Measurements from ENCODE around the gene ADAMTS17. TPM values are rescaled to one million over a fixed set of nuclear protein-coding genes. Genes with fewer than 3 reads are reported as not detected.

ADAMTS17 gene
- total and polyA plus RNA-seq, 9 of the 15 experiments (the other 6 are each of a cell fraction or from before 2014, with no cell fraction given) = 0.01 to 0.14 (median 0.07) TPM; not detected in 6

GRCh38 chr15:100200287-100200880 lies 141.4 kb downstream of the ADAMTS17 start:
- POLR2A ChIA-PET = no interaction called here
- no peak for TF ChIP-seq FOXM1 (IDR thresholded peaks at IDR 0.05; ENCODE audit: low read depth)
- no peak for TF ChIP-seq FOXM1 (CRISPR knock-in tag; IDR thresholded peaks at IDR 0.05; ENCODE audit: low read depth)
- TF ChIP-seq DDX20 (tag; IDR thresholded peaks at IDR 0.05; ENCODE audit: low read depth) = no peak
- TF ChIP-seq ZNF778 (CRISPR knock-in tag; IDR thresholded peaks at IDR 0.05) = no peak
- TF ChIP-seq, protein P1, sequence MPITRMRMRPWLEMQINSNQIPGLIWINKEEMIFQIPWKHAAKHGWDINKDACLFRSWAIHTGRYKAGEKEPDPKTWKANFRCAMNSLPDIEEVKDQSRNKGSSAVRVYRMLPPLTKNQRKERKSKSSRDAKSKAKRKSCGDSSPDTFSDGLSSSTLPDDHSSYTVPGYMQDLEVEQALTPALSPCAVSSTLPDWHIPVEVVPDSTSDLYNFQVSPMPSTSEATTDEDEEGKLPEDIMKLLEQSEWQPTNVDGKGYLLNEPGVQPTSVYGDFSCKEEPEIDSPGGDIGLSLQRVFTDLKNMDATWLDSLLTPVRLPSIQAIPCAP (CRISPR knock-in tag; IDR thresholded peaks at IDR 0.05; ENCODE audit: borderline replicate concordance) = no peak
- no peak for TF ChIP-seq MYC (IDR thresholded peaks at IDR 0.05; ENCODE audit: low read depth, low read length)
- TF ChIP-seq MYC (CRISPR knock-in tag; IDR thresholded peaks at IDR 0.05; ENCODE audit: borderline replicate concordance, low read depth) = no peak
- TF ChIP-seq, protein P2, sequence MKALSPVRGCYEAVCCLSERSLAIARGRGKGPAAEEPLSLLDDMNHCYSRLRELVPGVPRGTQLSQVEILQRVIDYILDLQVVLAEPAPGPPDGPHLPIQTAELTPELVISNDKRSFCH (CRISPR knock-in tag; IDR thresholded peaks at IDR 0.05) = no peak
- TF ChIP-seq, protein P2 (tag; IDR thresholded peaks at IDR 0.05) = no peak
- TF ChIP-seq, protein P3, sequence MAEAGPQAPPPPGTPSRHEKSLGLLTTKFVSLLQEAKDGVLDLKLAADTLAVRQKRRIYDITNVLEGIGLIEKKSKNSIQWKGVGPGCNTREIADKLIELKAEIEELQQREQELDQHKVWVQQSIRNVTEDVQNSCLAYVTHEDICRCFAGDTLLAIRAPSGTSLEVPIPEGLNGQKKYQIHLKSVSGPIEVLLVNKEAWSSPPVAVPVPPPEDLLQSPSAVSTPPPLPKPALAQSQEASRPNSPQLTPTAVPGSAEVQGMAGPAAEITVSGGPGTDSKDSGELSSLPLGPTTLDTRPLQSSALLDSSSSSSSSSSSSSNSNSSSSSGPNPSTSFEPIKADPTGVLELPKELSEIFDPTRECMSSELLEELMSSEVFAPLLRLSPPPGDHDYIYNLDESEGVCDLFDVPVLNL (CRISPR knock-in tag; IDR thresholded peaks at IDR 0.05; ENCODE audit: low read depth) = no peak
- TF ChIP-seq ARID3A (IDR thresholded peaks at IDR 0.05; ENCODE audit: borderline replicate concordance, low read depth, low read length) = no peak
- no peak for TF ChIP-seq HOXB6 (CRISPR knock-in tag; IDR thresholded peaks at IDR 0.05; ENCODE audit: borderline replicate concordance)
- TF ChIP-seq L3MBTL2 (IDR thresholded peaks at IDR 0.05) = no peak
- no peak for TF ChIP-seq ZNF830 (CRISPR knock-in tag; IDR thresholded peaks at IDR 0.05)
- no peak for TF ChIP-seq BRCA1 (IDR thresholded peaks at IDR 0.05)
- no peak for TF ChIP-seq BRCA1 (CRISPR knock-in tag; IDR thresholded peaks at IDR 0.05)
- TF ChIP-seq ZNF311 (CRISPR knock-in tag; IDR thresholded peaks at IDR 0.05) = no peak
- no peak for TF ChIP-seq CTBP1 (IDR thresholded peaks at IDR 0.05; ENCODE audit: borderline replicate concordance)
- in situ Hi-C loops (cut with MboI) = no loop called here
- Histone ChIP-seq H3K4me1 (replicated peaks in 1 of 2; ENCODE audit: control insufficient read depth in 2 of 2, insufficient read depth in 2 of 2, low read length in 2 of 2) (no peaks in the 10 kb centered on the region), H3K9ac (ENCODE audit: insufficient read depth in 1 of 2, low read depth in 2 of 2, low read length in 2 of 2) (no peak overlapping the region), H4K20me1 (replicated peaks; ENCODE audit: control insufficient read depth, insufficient read depth, low read length) (no peaks in the 10 kb centered on the region; the same call in 1 of the 2 replicates), H2AFZ (ENCODE audit: low read depth, low read length) (no peak overlapping the region), H3K4me2 (ENCODE audit: insufficient read depth, low read length) (no peak overlapping the region), H3K79me2 (ENCODE audit: control insufficient read depth, insufficient read depth, low read length) (no peaks in the 10 kb centered on the region), H3K4me3 (no peak overlapping the region), H3K9me1 (ENCODE audit: control insufficient read depth, insufficient read depth, low read length) (no peaks in the 10 kb centered on the region), H3K9me3 (replicated peaks; ENCODE audit: control insufficient read depth, insufficient read depth, low read depth, low read length) (no peaks in the 10 kb centered on the region), H3K27me3 (ENCODE audit: control insufficient read depth in 2 of 2, insufficient read depth in 2 of 2, low read length in 2 of 2) (peaks cover 14 to 45% of the 10 kb centered on the region in 2 experiments; a peak in 3 of 5 replicates), H3K27ac (ENCODE audit: extremely low read depth, low read depth, low read length) (no peak overlapping the region), H3K36me3 (ENCODE audit: control insufficient read depth, insufficient read depth, low read length) (no peaks in the 10 kb centered on the region)
- ATAC-seq (no peak), DNase-seq (ENCODE audit: extremely low read depth in 1 of 4, low spot score in 3 of 4) (no peak), FAIRE-seq (no peak)
- 4% methylated on average over 22 of the region's 22 CpGs for WGBS (ENCODE audit: insufficient coverage, low coverage, missing lambda C conversion rate)
- BruUV-seq (replicated peaks) = no TSS peak
- intact Hi-C loops (cut with micrococcal nuclease) = no loop called here
- CTCF ChIA-PET (ENCODE audit: low intra/inter-chr PET ratio) = no interaction called here
